Measurements from ENCODE around the gene TLE2.

The TLE2 gene

DNA sequence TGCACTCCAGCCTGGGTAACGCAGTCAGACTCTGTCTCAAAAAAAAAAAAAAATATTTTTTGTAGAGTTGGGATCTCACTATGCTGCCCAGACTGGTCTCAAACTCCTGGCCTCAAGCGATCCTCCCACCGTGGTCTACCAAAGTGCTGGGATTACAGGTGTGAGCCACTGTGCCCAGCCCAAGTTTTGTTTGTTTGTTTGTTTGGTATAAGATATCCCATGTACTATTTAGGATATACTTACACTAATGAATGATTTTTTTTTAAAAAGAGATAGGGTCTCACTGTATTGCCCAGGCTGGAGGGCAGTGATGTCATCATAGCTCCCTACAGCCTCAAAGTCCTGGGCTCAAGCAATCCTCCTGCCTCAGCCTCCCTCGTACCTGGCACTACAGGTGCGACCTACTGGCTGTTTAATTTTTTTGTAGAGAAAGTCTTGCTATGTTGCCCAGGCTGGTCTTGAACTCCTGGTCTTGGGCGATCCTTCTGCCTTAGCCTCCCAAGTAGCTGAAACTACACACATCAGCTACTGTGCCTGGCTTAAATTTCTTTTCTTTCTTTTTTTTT is 27.8 kb downstream of the TLE2 start:
- H3K4me3 ChIP-seq (ENCODE audit: insufficient read depth, low read length, poor library complexity, severe bottlenecking) = no peak overlapping the region
- H3K9me2 ChIP-seq (replicated peaks; ENCODE audit: insufficient read depth, low read length) = no peaks in the 10 kb centered on the region
- no peak for TF ChIP-seq EZH2phosphoT487 (conservative IDR thresholded peaks at IDR 0.05; ENCODE audit: low read length)
- TF ChIP-seq, protein P1, sequence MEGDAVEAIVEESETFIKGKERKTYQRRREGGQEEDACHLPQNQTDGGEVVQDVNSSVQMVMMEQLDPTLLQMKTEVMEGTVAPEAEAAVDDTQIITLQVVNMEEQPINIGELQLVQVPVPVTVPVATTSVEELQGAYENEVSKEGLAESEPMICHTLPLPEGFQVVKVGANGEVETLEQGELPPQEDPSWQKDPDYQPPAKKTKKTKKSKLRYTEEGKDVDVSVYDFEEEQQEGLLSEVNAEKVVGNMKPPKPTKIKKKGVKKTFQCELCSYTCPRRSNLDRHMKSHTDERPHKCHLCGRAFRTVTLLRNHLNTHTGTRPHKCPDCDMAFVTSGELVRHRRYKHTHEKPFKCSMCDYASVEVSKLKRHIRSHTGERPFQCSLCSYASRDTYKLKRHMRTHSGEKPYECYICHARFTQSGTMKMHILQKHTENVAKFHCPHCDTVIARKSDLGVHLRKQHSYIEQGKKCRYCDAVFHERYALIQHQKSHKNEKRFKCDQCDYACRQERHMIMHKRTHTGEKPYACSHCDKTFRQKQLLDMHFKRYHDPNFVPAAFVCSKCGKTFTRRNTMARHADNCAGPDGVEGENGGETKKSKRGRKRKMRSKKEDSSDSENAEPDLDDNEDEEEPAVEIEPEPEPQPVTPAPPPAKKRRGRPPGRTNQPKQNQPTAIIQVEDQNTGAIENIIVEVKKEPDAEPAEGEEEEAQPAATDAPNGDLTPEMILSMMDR (IDR thresholded peaks at IDR 0.05; ENCODE audit: insufficient read depth, low read length, poor library complexity, severe bottlenecking) = no peak
- H3K27ac ChIP-seq (ENCODE audit: low read depth, low read length) = no peak overlapping the region
- no peaks in the 10 kb centered on the region for H3K9me3 ChIP-seq (ENCODE audit: insufficient read depth, low read length)
- H3F3A ChIP-seq (ENCODE audit: insufficient read depth) = no peaks in the 10 kb centered on the region
- no peak overlapping the region for H2AFZ ChIP-seq (ENCODE audit: low read depth, low read length, severe bottlenecking)
- no peak overlapping the region for H3K9ac ChIP-seq (ENCODE audit: low read length)
- H3K4me2 ChIP-seq (ENCODE audit: low read depth, low read length, poor library complexity, severe bottlenecking) = no peak overlapping the region
- H3K79me2 ChIP-seq (ENCODE audit: insufficient read depth, low read length) = no peaks in the 10 kb centered on the region
- H4K20me1 ChIP-seq (ENCODE audit: low read depth, low read length) = no peaks in the 10 kb centered on the region
- H3K36me3 ChIP-seq (ENCODE audit: low read length) = no peaks in the 10 kb centered on the region
- H3K27me3 ChIP-seq (ENCODE audit: low read length) = no peaks in the 10 kb centered on the region

DNA sequence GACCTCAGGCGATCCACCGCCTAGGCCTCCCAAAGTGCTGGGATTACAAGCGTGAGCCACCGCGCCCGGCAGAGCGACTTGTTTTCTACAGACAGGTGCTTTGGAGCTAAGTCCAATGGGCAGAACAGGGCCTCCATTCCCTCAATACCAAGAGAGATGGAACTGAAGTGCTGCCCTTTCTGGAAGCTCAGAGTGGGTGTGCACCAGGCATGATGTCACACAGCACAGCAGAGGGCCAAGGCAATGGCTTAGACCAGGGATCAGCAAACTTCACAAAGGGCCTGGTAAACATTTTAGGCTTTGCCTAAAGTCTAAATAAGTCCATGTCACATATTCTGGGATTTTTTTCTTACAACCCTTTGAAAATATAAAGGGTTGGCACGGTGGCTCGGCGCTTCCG is 30.4 kb downstream of the TLE2 start:
- H3K9me2 ChIP-seq (replicated peaks; ENCODE audit: insufficient read depth, low read length) = no peaks in the 10 kb centered on the region
- no peak overlapping the region for H3K27ac ChIP-seq (ENCODE audit: low read depth, low read length)
- H3K36me3 ChIP-seq (ENCODE audit: low read length) = no peaks in the 10 kb centered on the region
- no peak overlapping the region for H3K4me3 ChIP-seq (ENCODE audit: insufficient read depth, low read length, poor library complexity, severe bottlenecking)
- no peak overlapping the region for H3K4me2 ChIP-seq (ENCODE audit: low read depth, low read length, poor library complexity, severe bottlenecking)
- TF ChIP-seq EZH2phosphoT487 (conservative IDR thresholded peaks at IDR 0.05; ENCODE audit: low read length) = no peak
- TF ChIP-seq, protein P1 (IDR thresholded peaks at IDR 0.05; ENCODE audit: insufficient read depth, low read length, poor library complexity, severe bottlenecking) = no peak
- no peaks in the 10 kb centered on the region for H3K9me3 ChIP-seq (ENCODE audit: insufficient read depth, low read length)
- H2AFZ ChIP-seq (ENCODE audit: low read depth, low read length, severe bottlenecking) = no peak overlapping the region
- H3F3A ChIP-seq (ENCODE audit: insufficient read depth) = no peaks in the 10 kb centered on the region
- H3K79me2 ChIP-seq (ENCODE audit: insufficient read depth, low read length) = no peaks in the 10 kb centered on the region
- no peak overlapping the region for H3K9ac ChIP-seq (ENCODE audit: low read length)
- H4K20me1 ChIP-seq (ENCODE audit: low read depth, low read length) = no peaks in the 10 kb centered on the region
- H3K27me3 ChIP-seq (ENCODE audit: low read length) = no peaks in the 10 kb centered on the region

DNA sequence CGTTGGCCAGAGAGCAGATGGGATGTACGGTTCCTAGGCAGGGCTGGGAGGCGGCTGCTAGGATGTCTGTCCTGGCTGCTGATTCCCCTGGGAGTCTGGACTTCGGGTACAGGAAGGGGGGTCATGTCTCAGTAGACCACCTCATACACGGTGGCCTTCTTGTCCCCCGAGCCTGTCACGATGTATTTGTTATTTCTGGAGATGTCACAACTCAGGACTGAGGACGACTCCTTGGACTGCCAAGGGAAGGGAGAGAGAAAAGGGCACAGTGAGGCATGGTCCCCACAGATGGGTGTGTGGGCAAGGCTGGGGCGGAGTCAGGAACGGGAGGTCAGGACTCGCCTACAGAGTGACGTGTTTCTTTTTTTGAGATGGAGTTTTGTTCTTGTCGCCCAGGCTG is 31.4 kb downstream of the TLE2 start:
- Histone ChIP-seq H3K36me3 (ENCODE audit: low read length) (no peaks in the 10 kb centered on the region), H4K20me1 (ENCODE audit: low read depth, low read length) (no peaks in the 10 kb centered on the region), H3K27ac (ENCODE audit: low read depth, low read length) (no peak overlapping the region), H3K9ac (ENCODE audit: low read length) (no peak overlapping the region), H2AFZ (ENCODE audit: low read depth, low read length, severe bottlenecking) (no peak overlapping the region), H3K4me3 (ENCODE audit: insufficient read depth, low read length, poor library complexity, severe bottlenecking) (no peak overlapping the region), H3K9me3 (ENCODE audit: insufficient read depth, low read length) (no peaks in the 10 kb centered on the region), H3K4me2 (ENCODE audit: low read depth, low read length, poor library complexity, severe bottlenecking) (no peak overlapping the region), H3K9me2 (replicated peaks; ENCODE audit: insufficient read depth, low read length) (no peaks in the 10 kb centered on the region), H3K79me2 (ENCODE audit: insufficient read depth, low read length) (no peaks in the 10 kb centered on the region), H3K27me3 (ENCODE audit: low read length) (no peaks in the 10 kb centered on the region), H3F3A (ENCODE audit: insufficient read depth) (no peaks in the 10 kb centered on the region)
- TF ChIP-seq EZH2phosphoT487 (conservative IDR thresholded peaks at IDR 0.05; ENCODE audit: low read length) = no peak
- TF ChIP-seq, protein P1 (IDR thresholded peaks at IDR 0.05; ENCODE audit: insufficient read depth, low read length, poor library complexity, severe bottlenecking) = no peak

All from SU-DHL-6 (cell line).